ENCODE results near the gene GDPGP1. TPM values are rescaled to one million over a fixed set of nuclear protein-coding genes. Genes with fewer than 3 reads are reported as not detected.
"Not testable (repeated sequence)": the region's sequence is repeated elsewhere in the genome, so short reads cannot be mapped to it uniquely, and the experiment has no call there.

GDPGP1 gene
- 10 to 100 TPM in 2 of 4 donors, 1 to 10 TPM in 2; 7.1 to 28.1 (median 13.6) TPM for total RNA-seq

GRCh38 chr15:90234096-90234988 lies at the start of gene GDPGP1:
GDPGP1 (plus strand) TSS chr15:90234209; CDS start chr15:90240909, 6,700 bp downstream.
- WGBS, 2 donors, result 14 to 16% methylated on average over 12 to 17 of the region's 49 CpGs
- H3K4me3 ChIP-seq (replicated peaks in 1 of 3), result peak within 1 kb of the TSS; percentile 70 to 95 (median 72)
- peaks cover 21 to 25% of the 10 kb centered on the region in 2 donors for H3K36me3 ChIP-seq
- TF ChIP-seq CTCF (IDR thresholded peaks at IDR 0.05) (no peak), POLR2A (IDR thresholded peaks at IDR 0.05) (peak in 1 of 2 donors; percentile 84)
- H3K27ac ChIP-seq, result peak within 1 kb of the TSS; percentile 77 to 88 (median 86)
- peaks cover 20 to 25% of the 10 kb centered on the region in 2 donors for H3K4me1 ChIP-seq
- intact Hi-C loops (cut with DNase I), result no loop called here
- DNase-seq, result no peak
- H3K27me3 ChIP-seq, result no peaks in the 10 kb centered on the region
- no peaks in the 10 kb centered on the region for H3K9me3 ChIP-seq

GRCh38 chr15:90184786-90185704 lies 49.0 kb upstream of the GDPGP1 start:
- no peaks in the 10 kb centered on the region for H3K9me3 ChIP-seq
- H3K36me3 ChIP-seq, result no peaks in the 10 kb centered on the region
- H3K27ac ChIP-seq, result peak overlapping the region; percentile 98 to 99 (median 98)
- H3K27me3 ChIP-seq, result no peaks in the 10 kb centered on the region
- 7 to 8% methylated on average over 13 to 15 of the region's 67 CpGs for WGBS, 2 donors
- intact Hi-C loops (cut with DNase I), result no loop called here
- H3K4me1 ChIP-seq, result peaks cover 40 to 74% of the 10 kb centered on the region in 2 donors
- peak overlapping the region; percentile 60 to 76 (median 74) for H3K4me3 ChIP-seq (replicated peaks in 1 of 3)
- TF ChIP-seq POLR2A (IDR thresholded peaks at IDR 0.05), result peak in 1 of 2 donors; percentile 75
- no peak for TF ChIP-seq CTCF (IDR thresholded peaks at IDR 0.05)
- peak; percentile 78 to 87 for DNase-seq

GRCh38 chr15:90187257-90187868 lies 46.6 kb upstream of the GDPGP1 start:
- peaks cover 53 to 80% of the 10 kb centered on the region in 2 donors for H3K4me1 ChIP-seq
- TF ChIP-seq CTCF (IDR thresholded peaks at IDR 0.05) (no peak), POLR2A (IDR thresholded peaks at IDR 0.05) (no peak)
- no peaks in the 10 kb centered on the region for H3K9me3 ChIP-seq
- no peaks in the 10 kb centered on the region for H3K27me3 ChIP-seq
- DNase-seq, result no peak
- no peak overlapping the region for H3K4me3 ChIP-seq (replicated peaks in 1 of 3)
- peak overlapping the region; percentile 50 to 98 (median 62) for H3K27ac ChIP-seq
- intact Hi-C loops (cut with DNase I), result no loop called here
- 60 to 70% methylated on average over 8 of the region's 8 CpGs for WGBS, 2 donors
- no peaks in the 10 kb centered on the region for H3K36me3 ChIP-seq

GRCh38 chr15:90188065-90188464 lies 45.9 kb upstream of the GDPGP1 start:
- DNase-seq; H3K4me3 ChIP-seq (replicated peaks in 1 of 3); H3K27me3 ChIP-seq; H3K36me3 ChIP-seq; intact Hi-C loops (cut with DNase I); H3K9me3 ChIP-seq: not testable (repeated sequence)
- WGBS, 2 donors, result 86 to 91% methylated on average over 7 of the region's 7 CpGs
- Histone ChIP-seq H3K4me1 (peaks cover 60 to 81% of the 10 kb centered on the region in 2 donors), H3K27ac (peak overlapping the region in 2 of 3 donors; percentile 62 to 98)

Measured in thyroid gland (tissue), 4 donors.